Measurements from ENCODE around the gene TSHZ2. TPM values are rescaled to one million over a fixed set of nuclear protein-coding genes. Genes with fewer than 3 reads are reported as not detected.

TSHZ2 gene
- total RNA-seq, 1 donor from 2014 or later, result 0.06 TPM

DNA sequence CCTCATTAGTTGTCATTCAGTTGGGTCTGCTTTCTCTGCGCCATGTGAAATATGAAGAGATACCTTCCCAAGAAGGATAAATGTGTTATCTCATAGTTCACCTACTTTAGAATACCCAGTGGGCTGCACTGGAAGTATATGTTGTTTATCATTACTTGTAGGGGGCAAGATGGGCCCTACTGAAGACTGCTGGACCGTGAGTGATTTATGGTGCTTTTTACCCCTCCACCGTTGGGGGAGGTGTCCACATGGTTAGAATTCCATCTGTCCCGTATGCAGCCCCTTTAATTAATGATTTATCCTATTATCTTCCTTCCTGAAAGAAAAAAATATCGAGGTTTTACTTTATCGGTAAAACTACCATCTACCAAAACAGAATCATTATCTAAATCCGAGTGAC is 97.0 kb downstream of the TSHZ2 start:
- H3K4me3 ChIP-seq (ENCODE audit: low read depth, low read length), result no peak overlapping the region
- TF ChIP-seq CTCF (conservative IDR thresholded peaks at IDR 0.05; ENCODE audit: low read depth, low read length), result no peak
- no peak for DNase-seq (ENCODE audit: low read depth)

DNA sequence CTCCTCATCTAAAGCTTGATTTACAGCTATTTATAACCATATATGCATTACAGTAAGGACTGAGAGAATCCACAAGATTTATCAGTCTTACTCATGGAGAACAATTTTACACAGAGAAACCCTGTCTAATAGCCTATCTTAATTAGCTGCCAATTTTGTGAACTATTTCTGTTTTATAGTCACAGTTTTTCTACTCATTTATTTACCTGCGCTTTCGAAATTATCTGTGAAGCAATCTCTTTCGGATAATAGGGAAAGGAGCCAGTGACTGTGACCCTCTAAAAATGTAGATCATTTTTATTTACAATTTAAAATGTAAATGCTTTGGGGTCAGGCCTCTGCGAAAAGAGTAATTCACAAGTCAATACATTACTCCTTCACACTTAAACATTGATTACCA is 98.1 kb downstream of the TSHZ2 start:
- no peak for DNase-seq (ENCODE audit: low read depth)
- TF ChIP-seq CTCF (conservative IDR thresholded peaks at IDR 0.05; ENCODE audit: low read depth, low read length), result no peak
- no peak overlapping the region for H3K4me3 ChIP-seq (ENCODE audit: low read depth, low read length)

DNA sequence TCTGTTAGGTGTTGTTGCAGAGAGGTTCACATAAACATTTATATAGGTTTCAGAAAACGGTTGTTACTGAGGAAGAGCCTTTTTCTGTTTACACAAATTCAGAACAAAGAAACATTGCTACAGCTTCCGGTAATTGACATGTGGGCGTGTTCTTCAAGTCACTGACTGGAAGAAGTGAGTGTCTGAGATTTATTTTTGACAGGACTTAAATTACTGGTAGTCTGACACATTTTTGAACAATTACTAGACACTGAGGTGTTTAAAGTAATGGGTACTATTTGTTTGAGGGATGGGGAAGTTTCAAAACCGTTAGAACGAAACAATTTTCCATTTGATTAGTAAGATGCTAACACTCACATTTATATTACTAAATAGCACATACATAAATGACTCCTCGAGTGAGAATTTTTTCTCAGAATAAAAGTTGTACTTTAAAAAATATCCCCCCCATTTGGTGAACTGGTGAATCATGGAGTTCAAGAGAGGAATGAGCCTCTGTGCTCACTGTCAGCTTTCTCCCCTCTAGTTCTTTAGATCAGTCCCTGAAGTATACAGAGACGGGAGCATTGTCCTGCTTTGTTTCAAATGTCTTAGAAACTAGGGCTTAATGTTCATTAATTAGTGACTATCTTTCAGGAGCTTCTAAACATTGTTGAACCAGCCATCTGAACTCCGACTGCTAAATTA is 98.7 kb downstream of the TSHZ2 start:
- DNase-seq (ENCODE audit: low read depth), result no peak
- TF ChIP-seq CTCF (conservative IDR thresholded peaks at IDR 0.05; ENCODE audit: low read depth, low read length), result no peak
- no peak overlapping the region for H3K4me3 ChIP-seq (ENCODE audit: low read depth, low read length)

GRCh38 chr20:53071833-53072232 is 99.7 kb downstream of the TSHZ2 start:
- no peak for TF ChIP-seq CTCF (conservative IDR thresholded peaks at IDR 0.05; ENCODE audit: low read depth, low read length)
- DNase-seq (ENCODE audit: low read depth), result no peak
- no peak overlapping the region for H3K4me3 ChIP-seq (ENCODE audit: low read depth, low read length)

DNA sequence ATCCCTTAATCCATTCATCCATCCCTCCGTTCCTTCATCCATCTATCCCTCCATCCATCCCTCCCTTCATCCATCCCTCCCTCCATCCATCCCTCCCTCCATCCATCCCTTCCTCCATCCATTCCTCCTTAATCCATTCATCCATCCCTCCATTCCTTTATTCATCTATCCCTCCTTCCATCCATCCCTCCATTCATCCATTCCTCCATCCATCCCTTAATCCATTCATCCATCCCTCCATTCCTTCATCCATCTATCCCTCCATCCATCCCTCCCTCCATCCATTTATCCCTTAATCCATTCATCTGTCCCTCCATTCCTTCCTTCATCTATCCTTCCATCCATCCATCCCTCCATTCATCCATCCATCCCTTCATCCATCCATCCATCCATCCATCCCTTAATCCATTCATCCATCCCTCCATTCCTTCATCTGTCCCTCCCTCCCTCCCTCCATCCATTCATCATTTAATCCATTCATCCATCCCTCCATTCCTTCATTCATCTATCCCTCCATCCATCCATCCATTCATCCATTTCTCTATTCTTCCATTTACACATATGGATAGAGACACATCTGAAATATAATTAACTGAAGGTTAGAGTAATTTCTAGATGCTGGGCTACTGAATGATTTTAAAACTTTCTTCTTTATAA is 100.9 kb downstream of the TSHZ2 start:
- no peak overlapping the region for H3K4me3 ChIP-seq (ENCODE audit: low read depth, low read length)
- DNase-seq (ENCODE audit: low read depth), result no peak
- no peak for TF ChIP-seq CTCF (conservative IDR thresholded peaks at IDR 0.05; ENCODE audit: low read depth, low read length)

DNA sequence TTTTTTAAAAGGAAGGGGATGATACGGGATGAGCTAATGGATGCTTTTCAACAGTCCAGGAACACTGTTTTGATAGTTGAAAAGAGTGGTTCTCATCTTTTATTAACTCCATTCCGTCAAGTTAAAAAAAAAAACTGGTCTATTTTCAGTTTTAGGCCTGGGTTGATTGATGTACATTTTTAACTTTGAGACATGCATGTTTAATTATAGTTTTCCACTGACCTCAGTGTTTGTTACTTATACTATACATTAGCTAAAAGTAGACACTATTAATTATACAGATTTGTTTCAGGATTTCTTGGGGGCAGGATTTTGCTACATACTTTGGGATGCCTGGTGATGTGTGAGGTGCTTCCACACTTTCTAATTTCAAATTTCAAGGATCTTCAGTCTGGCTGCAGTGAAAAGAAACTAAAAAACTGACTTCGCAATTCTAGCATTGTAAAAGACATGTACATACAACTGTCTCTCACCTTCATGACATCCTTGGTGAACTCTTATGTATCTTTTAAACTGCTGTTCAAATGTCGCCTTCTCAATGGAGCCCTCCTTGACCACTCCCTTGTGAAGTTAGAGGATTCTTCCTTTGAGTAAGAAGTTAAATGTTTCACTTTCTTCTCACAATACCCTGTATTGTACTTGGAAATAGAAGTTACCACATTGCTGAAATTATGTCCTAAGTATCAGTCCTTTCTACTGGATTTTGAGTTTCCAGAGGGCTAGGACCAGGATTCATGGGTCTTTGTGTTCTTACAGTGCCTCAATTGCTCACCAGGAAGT is 101.7 kb downstream of the TSHZ2 start:
- no peak for TF ChIP-seq CTCF (conservative IDR thresholded peaks at IDR 0.05; ENCODE audit: low read depth, low read length)
- no peak for DNase-seq (ENCODE audit: low read depth)
- no peak overlapping the region for H3K4me3 ChIP-seq (ENCODE audit: low read depth, low read length)
